ACC112 (cell line): ENCODE data around the gene POTEB3.
"Not testable (repeated sequence)": the region's sequence is repeated elsewhere in the genome, so short reads cannot be mapped to it uniquely, and the experiment has no call there.

Experiments
- H2AFZ ChIP-seq: fragments of 200-600 bp; sonication (generic); one replicate; pipeline ENCODE4 v1.6.0; 2017; ENCODE audit warnings: antibody characterized with exemption, low read length; ENCODE audit not compliant: unreplicated experiment
- H3K27ac ChIP-seq: fragments of 200-600 bp; sonication (generic); 2 replicates; pipeline ENCODE4 v1.5.1; 2014; ENCODE audit warnings: low read depth, mild to moderate bottlenecking, antibody characterized with exemption, low read length, moderate library complexity
- H3K27me3 ChIP-seq: fragments of 200-600 bp; sonication (generic); 2 replicates; pipeline ENCODE4 v1.6.1; 2014; ENCODE audit warnings: mild to moderate bottlenecking, antibody characterized with exemption, low read length, moderate library complexity, mixed read lengths; ENCODE audit not compliant: insufficient read depth
- H3K36me3 ChIP-seq: fragments of 200-600 bp; sonication (generic); 2 replicates; pipeline ENCODE4 v1.6.1; 2016; ENCODE audit warnings: mild to moderate bottlenecking, antibody characterized with exemption, low read length, moderate library complexity, mixed read lengths; ENCODE audit not compliant: insufficient read depth
- H3K4me1 ChIP-seq: fragments of 200-600 bp; sonication (generic); one replicate; pipeline ENCODE4 v1.6.1; 2016; ENCODE audit warnings: low read length, mixed read lengths; ENCODE audit not compliant: insufficient read depth, unreplicated experiment, control insufficient read depth
- H3K4me3 ChIP-seq: fragments of 200-600 bp; sonication (generic); 2 replicates; pipeline ENCODE4 v1.5.1; 2014; ENCODE audit warnings: mild to moderate bottlenecking, low read depth, low read length
- H3K79me2 ChIP-seq: fragments of 200-600 bp; sonication (generic); one replicate; pipeline ENCODE4 v1.6.0; 2016; ENCODE audit warnings: low read length; ENCODE audit not compliant: control insufficient read depth, unreplicated experiment, insufficient read depth

POTEB3 gene

GRCh38 chr15:21440399-21440798 is at the start of gene POTEB3:
Gene POTEB3 (minus strand): TSS chr15:21440499. CDS start chr15:21440011, 488 bp downstream.
- H3K36me3 ChIP-seq, H3K4me1 ChIP-seq, H2AFZ ChIP-seq, H3K4me3 ChIP-seq, H3K27ac ChIP-seq, H3K27me3 ChIP-seq, H3K79me2 ChIP-seq: not testable (repeated sequence)

- H3K27me3 ChIP-seq, H3K4me3 ChIP-seq, H3K36me3 ChIP-seq, H3K27ac ChIP-seq, H2AFZ ChIP-seq, H3K79me2 ChIP-seq, H3K4me1 ChIP-seq: not testable (repeated sequence)
These were observed 13.4 kb upstream of the POTEB3 start for GRCh38 chr15:21453683-21454082.

- H3K27me3 ChIP-seq, H3K4me1 ChIP-seq, H3K79me2 ChIP-seq, H3K36me3 ChIP-seq, H3K4me3 ChIP-seq, H3K27ac ChIP-seq, H2AFZ ChIP-seq: not testable (repeated sequence)
These were observed 11.7 kb upstream of the POTEB3 start for GRCh38 chr15:21451920-21452563.

GRCh38 chr15:21451487-21451886 is 11.2 kb upstream of the POTEB3 start:
- H3K27me3 ChIP-seq, H3K4me1 ChIP-seq, H3K36me3 ChIP-seq, H2AFZ ChIP-seq, H3K79me2 ChIP-seq, H3K4me3 ChIP-seq, H3K27ac ChIP-seq: not testable (repeated sequence)

- H3K36me3 ChIP-seq, H3K4me1 ChIP-seq, H3K27me3 ChIP-seq, H2AFZ ChIP-seq, H3K4me3 ChIP-seq, H3K27ac ChIP-seq, H3K79me2 ChIP-seq: not testable (repeated sequence)
These were observed 32.9 kb downstream of the POTEB3 start for GRCh38 chr15:21407366-21407765.

- H2AFZ ChIP-seq, H3K4me1 ChIP-seq, H3K4me3 ChIP-seq, H3K79me2 ChIP-seq, H3K27ac ChIP-seq, H3K27me3 ChIP-seq, H3K36me3 ChIP-seq: not testable (repeated sequence)
These were observed 38.8 kb downstream of the POTEB3 start for GRCh38 chr15:21401531-21401930.

- H3K27me3 ChIP-seq, H2AFZ ChIP-seq, H3K4me1 ChIP-seq, H3K27ac ChIP-seq, H3K79me2 ChIP-seq, H3K36me3 ChIP-seq, H3K4me3 ChIP-seq: not testable (repeated sequence)
These were observed 41.2 kb downstream of the POTEB3 start for GRCh38 chr15:21399111-21399510.

GRCh38 chr15:21398511-21398910 is 41.8 kb downstream of the POTEB3 start:
- H2AFZ ChIP-seq, H3K4me1 ChIP-seq, H3K27ac ChIP-seq, H3K79me2 ChIP-seq, H3K4me3 ChIP-seq, H3K27me3 ChIP-seq, H3K36me3 ChIP-seq: not testable (repeated sequence)

- H2AFZ ChIP-seq, H3K4me1 ChIP-seq, H3K27me3 ChIP-seq, H3K27ac ChIP-seq, H3K4me3 ChIP-seq, H3K36me3 ChIP-seq, H3K79me2 ChIP-seq: not testable (repeated sequence)
These were observed 42.6 kb downstream of the POTEB3 start for GRCh38 chr15:21397656-21398055.

GRCh38 chr15:21397186-21397585 is 43.1 kb downstream of the POTEB3 start:
- H3K36me3 ChIP-seq, H3K4me3 ChIP-seq, H3K4me1 ChIP-seq, H2AFZ ChIP-seq, H3K27ac ChIP-seq, H3K79me2 ChIP-seq, H3K27me3 ChIP-seq: not testable (repeated sequence)

- not testable (repeated sequence) for H3K27me3 ChIP-seq, H3K27ac ChIP-seq, H3K4me1 ChIP-seq, H2AFZ ChIP-seq, H3K79me2 ChIP-seq, H3K36me3 ChIP-seq, H3K4me3 ChIP-seq
These were observed 54.3 kb downstream of the POTEB3 start for GRCh38 chr15:21385961-21386360.
